IPS DF 6.9 (cell line): ENCODE measurements around the gene RNF144A.

Source experiments
- DNase-seq: peaks from one replicate; pipeline ENCODE4 v3.0.0-alpha.2; 2013; ENCODE audit warnings: low read depth, low spot score
- H3K27ac ChIP-seq: one replicate; pipeline ENCODE4 v1.5.1; 2013; ENCODE audit warnings: low read length, control low read depth
- H3K27me3 ChIP-seq: 2 replicates; pipeline ENCODE4 v1.6.1; 2013; ENCODE audit warnings: mild to moderate bottlenecking, low read length; ENCODE audit not compliant: control insufficient read depth, insufficient read depth
- H3K36me3 ChIP-seq: 2 replicates; pipeline ENCODE4 v1.6.1; 2013; ENCODE audit warnings: low read length; ENCODE audit not compliant: control insufficient read depth, insufficient read depth
- H3K4me1 ChIP-seq: 2 replicates; pipeline ENCODE4 v1.6.1; 2013; ENCODE audit warnings: low read length; ENCODE audit not compliant: control insufficient read depth, insufficient read depth
- H3K4me3 ChIP-seq: 2 replicates; pipeline ENCODE4 v1.5.1; 2013; ENCODE audit warnings: mild to moderate bottlenecking, low read length
- H3K9me3 ChIP-seq: 2 replicates; pipeline ENCODE4 v1.6.1; 2013; ENCODE audit warnings: low read length, inconsistent platforms; ENCODE audit not compliant: control insufficient read depth, insufficient read depth
- WGBS: extraction: QIAGEN DNeasy Blood & Tissue Kit; methylation state at CpG from one replicate; pipeline ENCODE4 v1.1.7; 2013; ENCODE audit warnings: mixed read lengths, missing lambda C conversion rate; ENCODE audit not compliant: insufficient read length, insufficient coverage; 5-methylcytosine and 5-hydroxymethylcytosine counted together

Gene RNF144A

GRCh38 chr2:6982934-6983589, 65.8 kb downstream of the RNF144A start:
- WGBS = no CpG with 5 or more reads among the region's 6 CpGs
- no peaks in the 10 kb centered on the region for H3K9me3 ChIP-seq
- DNase-seq = no peak
- H3K27ac ChIP-seq = no peak overlapping the region
- no peaks in the 10 kb centered on the region for H3K36me3 ChIP-seq
- H3K27me3 ChIP-seq = no peaks in the 10 kb centered on the region
- H3K4me3 ChIP-seq = no peak overlapping the region
- no peaks in the 10 kb centered on the region for H3K4me1 ChIP-seq

- no peaks in the 10 kb centered on the region for H3K27me3 ChIP-seq
- no peaks in the 10 kb centered on the region for H3K9me3 ChIP-seq
- no peak for DNase-seq
- no CpG with 5 or more reads among the region's 3 CpGs for WGBS
- no peak overlapping the region for H3K27ac ChIP-seq
- H3K4me3 ChIP-seq = no peak overlapping the region
- H3K4me1 ChIP-seq = no peaks in the 10 kb centered on the region
- no peaks in the 10 kb centered on the region for H3K36me3 ChIP-seq
Measured at GRCh38 chr2:6986301-6986911, 69.2 kb downstream of the RNF144A start.

GRCh38 chr2:6986912-6987361, 69.7 kb downstream of the RNF144A start:
- WGBS = no CpG with 5 or more reads among the region's 12 CpGs
- H3K9me3 ChIP-seq = no peaks in the 10 kb centered on the region
- H3K4me3 ChIP-seq = no peak overlapping the region
- no peak overlapping the region for H3K27ac ChIP-seq
- no peaks in the 10 kb centered on the region for H3K4me1 ChIP-seq
- DNase-seq = no peak
- H3K27me3 ChIP-seq = no peaks in the 10 kb centered on the region
- H3K36me3 ChIP-seq = no peaks in the 10 kb centered on the region

GRCh38 chr2:6990871-6991270, 73.7 kb downstream of the RNF144A start:
- H3K4me1 ChIP-seq = no peaks in the 10 kb centered on the region
- no peak overlapping the region for H3K27ac ChIP-seq
- no peak overlapping the region for H3K4me3 ChIP-seq
- H3K9me3 ChIP-seq = no peaks in the 10 kb centered on the region
- DNase-seq = no peak
- H3K36me3 ChIP-seq = no peaks in the 10 kb centered on the region
- no CpG with 5 or more reads among the region's 3 CpGs for WGBS
- no peaks in the 10 kb centered on the region for H3K27me3 ChIP-seq

GRCh38 chr2:6992794-6993228, 75.6 kb downstream of the RNF144A start:
- H3K27me3 ChIP-seq = no peaks in the 10 kb centered on the region
- no CpG with 5 or more reads among the region's 4 CpGs for WGBS
- H3K4me3 ChIP-seq = no peak overlapping the region
- H3K36me3 ChIP-seq = no peaks in the 10 kb centered on the region
- no peaks in the 10 kb centered on the region for H3K4me1 ChIP-seq
- no peak for DNase-seq
- H3K9me3 ChIP-seq = no peaks in the 10 kb centered on the region
- no peak overlapping the region for H3K27ac ChIP-seq

- Histone ChIP-seq H3K27me3 (no peaks in the 10 kb centered on the region), H3K9me3 (no peaks in the 10 kb centered on the region), H3K27ac (no peak overlapping the region), H3K36me3 (no peaks in the 10 kb centered on the region), H3K4me3 (no peak overlapping the region), H3K4me1 (no peaks in the 10 kb centered on the region)
- no CpG with 5 or more reads among the region's 7 CpGs for WGBS
- no peak for DNase-seq
Measured at GRCh38 chr2:6993229-6993640, 76.0 kb downstream of the RNF144A start.

GRCh38 chr2:6993936-6994335, 76.7 kb downstream of the RNF144A start:
- H3K4me3 ChIP-seq = no peak overlapping the region
- WGBS = no CpG with 5 or more reads among the region's 2 CpGs
- H3K4me1 ChIP-seq = no peaks in the 10 kb centered on the region
- no peaks in the 10 kb centered on the region for H3K27me3 ChIP-seq
- no peaks in the 10 kb centered on the region for H3K9me3 ChIP-seq
- no peak overlapping the region for H3K27ac ChIP-seq
- no peaks in the 10 kb centered on the region for H3K36me3 ChIP-seq
- DNase-seq = no peak

- WGBS = no CpG with 5 or more reads among the region's 12 CpGs
Measured at GRCh38 chr2:6994536-6995128, 77.4 kb downstream of the RNF144A start.

GRCh38 chr2:6995391-6996097, 78.3 kb downstream of the RNF144A start:
- H3K9me3 ChIP-seq = no peaks in the 10 kb centered on the region
- H3K27me3 ChIP-seq = no peaks in the 10 kb centered on the region
- H3K27ac ChIP-seq = no peak overlapping the region
- DNase-seq = no peak
- no CpG with 5 or more reads among the region's 11 CpGs for WGBS
- no peaks in the 10 kb centered on the region for H3K4me1 ChIP-seq
- H3K4me3 ChIP-seq = no peak overlapping the region
- H3K36me3 ChIP-seq = no peaks in the 10 kb centered on the region

More at GRCh38 chr2:6994536-6995128, 77.4 kb downstream of the RNF144A start:
- no peak for DNase-seq
- H3K9me3 ChIP-seq = no peaks in the 10 kb centered on the region
- H3K4me1 ChIP-seq = no peaks in the 10 kb centered on the region
- no peak overlapping the region for H3K27ac ChIP-seq
- no peak overlapping the region for H3K4me3 ChIP-seq
- no peaks in the 10 kb centered on the region for H3K27me3 ChIP-seq
- no peaks in the 10 kb centered on the region for H3K36me3 ChIP-seq

GRCh38 chr2:6999211-6999877, 82.1 kb downstream of the RNF144A start:
- no peaks in the 10 kb centered on the region for H3K36me3 ChIP-seq
- DNase-seq = no peak
- no peaks in the 10 kb centered on the region for H3K9me3 ChIP-seq
- no peak overlapping the region for H3K27ac ChIP-seq
- H3K4me3 ChIP-seq = no peak overlapping the region
- no peaks in the 10 kb centered on the region for H3K4me1 ChIP-seq
- no peaks in the 10 kb centered on the region for H3K27me3 ChIP-seq
- WGBS = no CpG with 5 or more reads among the region's 7 CpGs
